Stimulated activated CD4-positive, alpha-beta T cell treated with anti-CD3 and anti-CD28 coated beads, TNF-alpha, amount 100 ng/mL, for 24 hours (primary cell): ENCODE measurements around the gene IL4I1.

Experiments
- DNase-seq, 3 experiments: peaks; one replicate each; pipeline ENCODE4 v3.0.0-alpha.2; 2020; ENCODE audit warnings: low read depth in 3 of 3

The IL4I1 gene

DNA sequence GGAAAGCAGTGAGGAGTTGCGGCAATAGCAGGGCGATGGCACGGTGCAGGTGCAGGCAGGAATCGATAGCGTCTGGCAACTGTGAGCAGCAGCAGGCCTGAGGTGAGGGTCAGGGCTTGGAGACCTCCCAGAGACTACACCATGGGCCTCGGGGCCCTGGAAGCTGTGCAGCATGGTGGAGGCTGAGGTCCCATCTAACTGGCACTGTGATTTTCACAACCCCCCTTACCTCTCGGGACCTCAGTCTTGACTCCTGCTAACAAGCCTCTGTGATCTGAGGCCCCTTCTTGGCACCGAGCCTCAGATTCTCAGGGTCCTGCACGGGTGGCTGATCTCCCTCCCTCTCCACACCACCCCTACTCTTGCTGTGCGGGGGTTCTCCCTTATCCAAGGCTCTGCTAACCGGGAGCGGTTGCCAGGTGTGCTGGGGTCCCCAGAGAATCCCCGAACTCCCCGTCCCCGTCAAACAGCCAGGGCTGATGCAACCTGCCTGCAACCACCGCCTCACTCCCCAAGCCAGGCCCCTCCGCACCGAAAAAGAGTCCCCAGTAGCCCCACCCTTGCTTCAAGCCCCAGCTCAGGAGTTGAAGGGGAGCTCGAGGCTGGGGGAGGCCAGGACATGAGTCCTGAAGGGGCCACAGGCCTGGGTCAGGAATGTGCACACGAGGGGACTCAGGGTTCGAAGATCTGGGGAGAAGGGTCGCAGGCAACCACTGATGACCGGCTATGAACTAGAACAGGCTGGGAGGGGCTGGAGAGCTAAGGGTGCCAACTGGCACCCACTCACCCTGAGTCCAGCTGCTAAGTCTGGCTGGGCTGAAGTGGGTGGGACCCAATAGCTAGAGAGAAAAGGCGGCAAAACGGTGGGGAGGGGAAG is 27.6 kb upstream of the IL4I1 start:
- DNase-seq, result no peak

DNA sequence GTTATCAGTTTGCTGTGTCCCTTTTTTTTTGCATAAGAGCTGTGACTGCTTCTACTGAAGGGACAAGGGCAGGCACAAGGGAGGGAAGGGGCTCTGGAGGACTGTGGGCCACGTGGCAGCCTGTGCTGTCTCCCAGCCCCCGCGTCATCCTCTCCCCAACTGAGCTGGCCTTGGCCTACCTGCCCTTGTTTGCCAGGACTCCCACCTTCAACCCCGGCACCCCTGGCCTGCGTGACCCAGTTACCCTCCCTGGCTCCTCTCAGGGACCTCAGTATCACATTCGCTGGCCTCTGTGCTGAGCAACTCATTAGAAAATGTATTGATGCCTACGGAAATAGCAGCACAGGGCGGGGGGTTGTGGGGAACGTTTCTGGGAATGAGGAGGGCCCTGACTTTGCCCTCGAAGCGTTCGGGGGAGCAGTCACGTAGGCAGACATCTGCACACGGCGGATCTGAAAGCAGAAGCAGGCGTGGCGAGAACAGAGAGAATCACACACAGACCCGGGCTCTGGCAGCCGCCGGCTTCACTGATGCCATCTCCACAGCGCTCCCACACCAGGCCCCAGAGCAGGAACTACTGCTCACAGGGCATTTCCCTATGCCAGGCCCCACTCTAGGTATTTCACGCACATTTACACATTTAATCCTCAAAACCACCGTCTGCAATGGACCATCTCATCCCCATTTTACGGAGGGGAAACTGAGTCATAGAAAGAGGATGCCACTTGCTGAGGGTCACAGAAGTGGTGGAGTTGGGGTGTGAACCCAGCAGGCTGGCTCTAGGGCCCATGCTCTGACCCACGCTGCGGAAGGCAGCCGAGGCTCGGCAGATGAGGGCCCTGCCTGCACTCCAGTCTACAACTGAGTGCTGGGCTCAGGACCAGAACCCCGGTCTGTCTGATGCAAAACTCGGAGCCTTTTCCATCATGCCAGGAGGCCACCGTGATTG is 26.6 kb upstream of the IL4I1 start:
- no peak for DNase-seq

DNA sequence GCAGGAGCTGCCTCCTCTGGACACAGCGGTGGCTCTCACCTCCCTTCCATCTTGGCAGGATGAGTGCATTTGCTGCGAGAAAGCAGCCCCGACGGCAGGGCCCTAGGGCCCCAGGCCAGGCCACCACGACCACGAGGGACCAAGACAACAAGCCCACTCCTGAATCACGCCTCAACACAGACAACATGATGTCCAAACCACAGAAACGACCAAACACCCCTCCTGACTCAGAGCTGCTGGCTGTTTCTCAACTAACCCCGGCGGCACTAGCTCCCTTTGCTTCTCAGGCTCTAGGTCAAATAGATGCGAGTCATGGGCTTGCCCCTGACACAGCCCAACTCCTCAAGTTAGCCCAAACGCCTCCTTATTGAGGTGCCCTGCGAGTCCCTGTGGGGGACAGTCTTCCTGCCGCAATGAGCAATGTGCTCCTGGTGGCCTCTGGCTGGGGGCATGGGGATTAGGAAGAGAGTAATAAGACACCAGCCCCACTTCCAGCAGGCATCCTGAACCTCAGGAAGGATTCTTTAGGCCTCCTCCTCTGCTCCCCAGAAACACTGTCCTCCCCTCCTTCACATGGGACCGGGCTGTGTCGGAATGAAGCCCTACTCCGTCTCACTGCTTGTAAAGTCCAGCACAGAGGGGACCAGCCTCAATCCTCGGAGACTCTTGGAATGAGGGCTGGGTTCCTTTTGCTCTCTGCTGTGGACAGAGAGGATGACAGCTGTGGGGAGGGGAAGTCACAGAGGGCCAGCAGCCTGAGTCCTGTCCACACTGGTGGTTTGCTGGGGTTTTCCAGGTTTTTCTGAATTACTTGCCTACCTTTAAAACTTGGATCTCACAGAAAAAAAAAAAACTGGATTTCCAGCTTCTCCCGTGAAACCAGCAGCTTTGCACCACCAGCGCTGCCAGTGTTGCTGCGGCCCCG is 25.4 kb upstream of the IL4I1 start:
- DNase-seq, result no peak

DNA sequence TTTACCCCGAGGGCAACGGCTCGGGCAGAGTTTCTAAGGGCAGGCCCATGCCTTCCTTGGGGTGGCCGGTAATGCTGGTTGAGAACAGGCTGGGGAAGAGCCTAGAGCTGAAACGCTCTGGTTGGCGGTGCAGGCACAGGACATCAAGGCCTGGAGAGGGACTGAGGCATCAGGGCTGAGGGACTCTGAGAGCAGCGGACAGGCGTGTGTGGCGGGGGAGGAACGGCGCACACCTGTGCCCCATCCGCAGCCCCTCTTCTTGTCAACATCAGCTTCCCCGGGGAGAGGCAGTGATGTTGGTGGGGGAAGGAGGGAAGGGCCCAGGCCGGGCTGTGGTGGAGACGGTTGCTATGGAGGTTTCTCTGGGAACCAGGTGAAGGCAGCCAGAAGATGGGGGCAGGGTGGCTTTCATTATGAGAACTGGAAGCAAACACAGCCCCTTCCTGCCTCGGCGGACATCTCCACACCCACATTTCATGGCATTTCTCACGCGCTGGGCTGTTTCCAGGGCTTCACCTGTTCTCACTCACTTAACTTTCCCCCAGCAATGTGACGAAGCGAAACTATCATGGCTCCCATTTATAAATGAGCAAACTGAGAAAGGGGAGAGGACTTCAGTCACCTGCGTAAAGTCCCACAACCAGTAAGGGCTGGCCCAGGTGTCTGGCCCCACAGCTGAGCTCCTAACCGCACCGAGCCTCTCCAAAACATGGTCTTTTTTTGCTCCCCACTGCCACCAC is 24.1 kb upstream of the IL4I1 start:
- no peak for DNase-seq

DNA sequence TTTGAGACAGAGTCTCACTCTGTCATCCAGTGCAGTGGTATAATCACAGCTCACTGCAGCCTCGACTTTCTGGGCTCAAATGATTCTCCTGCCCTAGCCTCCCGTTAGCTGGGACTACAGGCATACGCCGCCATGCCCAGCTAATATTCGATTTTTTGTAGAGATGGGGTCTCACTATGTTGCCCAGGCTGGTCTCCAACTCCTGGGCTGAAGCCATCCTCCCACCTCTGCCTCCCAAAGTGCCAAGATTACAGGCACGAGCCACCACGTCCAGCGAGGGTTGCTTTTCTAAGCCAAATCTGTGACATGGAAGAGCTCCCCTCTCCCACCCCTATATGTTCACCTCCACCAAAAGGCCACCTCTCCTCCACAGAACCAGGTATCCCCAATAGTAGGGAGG is 21.4 kb upstream of the IL4I1 start:
- no peak for DNase-seq

DNA sequence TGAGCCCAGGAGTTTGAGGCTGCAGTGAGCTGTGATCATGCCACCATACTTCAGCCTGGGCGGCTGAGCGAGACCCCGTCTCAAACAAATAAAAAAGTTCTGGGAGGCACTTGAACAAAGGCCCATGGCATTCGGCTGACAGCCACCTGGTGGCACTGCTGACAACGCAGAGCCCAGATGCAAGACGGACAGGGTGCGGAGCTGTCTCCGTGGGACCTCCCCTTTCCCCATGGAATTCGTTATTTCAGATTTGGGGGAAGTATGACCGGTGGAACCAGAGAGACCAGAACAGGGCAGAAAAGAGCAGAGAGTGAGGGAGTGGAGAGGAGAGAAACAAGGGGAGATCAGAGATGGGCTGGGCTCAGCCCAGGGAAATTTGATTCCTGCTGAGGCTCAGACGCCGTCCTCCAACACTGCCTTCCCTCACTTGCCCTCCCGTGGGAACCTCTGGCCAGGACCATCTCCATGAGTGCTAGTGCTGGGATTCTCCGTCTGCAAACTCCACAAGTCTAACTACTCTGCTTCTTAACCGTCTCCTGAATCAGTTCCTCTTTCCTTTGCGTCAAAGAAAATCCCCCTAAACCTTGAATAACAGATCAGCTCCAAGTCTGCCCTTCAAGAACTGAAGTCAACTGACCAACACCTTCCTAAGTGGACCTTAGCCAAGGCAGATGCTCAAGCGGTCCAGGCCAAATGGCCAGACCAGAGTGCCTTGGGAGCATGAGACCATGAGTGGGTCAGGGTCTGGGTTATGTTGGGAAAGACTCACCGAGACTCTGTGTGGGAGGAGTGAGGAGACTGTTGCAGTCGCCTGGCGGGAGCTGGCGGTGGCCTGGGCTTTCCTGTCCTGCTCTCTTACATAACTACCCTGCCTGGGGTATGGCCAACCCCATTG is 20.4 kb upstream of the IL4I1 start:
- no peak for DNase-seq

DNA sequence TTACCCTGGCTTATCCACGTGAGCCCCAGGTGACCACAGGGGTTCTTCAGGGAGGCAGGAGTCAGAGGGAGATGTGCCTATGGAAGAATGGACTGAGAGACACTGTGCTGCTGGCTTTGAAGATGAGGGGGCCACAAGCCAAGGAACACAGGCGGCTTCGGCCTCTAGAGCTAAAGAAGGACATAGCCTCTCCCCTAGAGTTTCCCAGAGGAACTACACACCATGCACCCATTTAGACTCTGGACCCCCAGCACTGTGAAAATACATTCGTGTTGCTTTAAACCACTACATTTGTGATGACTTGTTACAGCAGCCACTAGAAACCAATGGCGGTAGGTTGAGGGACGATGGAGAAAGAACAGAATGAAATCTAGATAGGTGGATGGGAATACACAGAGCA is 18.6 kb upstream of the IL4I1 start:
- no peak for DNase-seq

DNA sequence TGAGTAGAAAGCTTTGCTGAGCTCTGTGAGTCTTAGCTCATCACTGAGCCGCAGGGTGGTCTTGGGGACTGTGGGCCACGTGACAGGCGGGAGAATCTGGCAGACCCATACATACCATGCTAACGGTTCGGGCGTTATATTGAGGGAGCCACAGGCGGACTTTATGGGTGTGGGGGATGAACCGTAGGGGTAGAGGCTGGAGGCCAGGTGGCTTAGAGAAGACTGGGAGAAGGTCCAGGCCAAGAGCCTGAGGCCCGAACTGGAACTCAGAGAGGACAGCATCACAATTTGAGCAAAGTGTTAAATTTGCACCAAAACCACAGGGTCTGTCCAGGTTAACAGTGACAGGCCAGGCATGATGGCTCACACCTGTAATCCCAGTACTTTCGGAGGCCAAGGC is 17.0 kb upstream of the IL4I1 start:
- DNase-seq, result no peak

DNA sequence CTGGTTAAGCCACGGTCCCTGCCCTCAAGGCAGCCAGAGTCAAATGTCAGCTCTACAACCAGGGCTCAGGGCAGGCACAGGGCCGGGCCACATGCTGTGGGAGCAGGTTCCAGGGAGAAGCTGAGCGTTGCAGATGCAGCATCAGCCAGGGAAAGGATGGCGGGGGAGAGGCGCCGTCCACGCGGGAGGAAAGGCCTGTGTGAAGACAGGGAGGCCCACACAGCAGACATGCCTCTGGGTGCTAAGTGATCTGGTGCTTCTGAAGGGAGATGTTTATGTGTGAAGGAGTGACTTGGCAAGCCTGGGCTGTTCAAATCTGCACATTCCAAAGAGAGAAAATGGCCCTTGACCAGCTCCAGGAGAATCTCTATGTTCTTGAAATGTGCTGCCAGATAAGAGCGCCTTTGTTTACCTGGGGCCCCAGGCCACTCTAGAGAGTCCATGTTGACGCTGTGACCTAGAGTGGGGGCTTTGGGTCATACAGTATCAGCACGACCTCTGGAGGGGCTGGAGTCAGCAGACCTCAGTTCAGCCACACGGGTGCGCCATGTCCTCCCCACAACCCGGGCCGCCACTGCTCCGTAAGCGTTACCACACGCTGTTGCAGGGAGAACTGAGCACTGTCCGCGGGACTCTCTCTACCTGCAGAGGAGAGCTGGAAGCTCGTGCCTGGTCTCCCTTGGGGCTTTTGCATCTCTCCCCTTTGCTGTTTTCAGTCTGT is 16.4 kb upstream of the IL4I1 start:
- DNase-seq, result no peak

DNA sequence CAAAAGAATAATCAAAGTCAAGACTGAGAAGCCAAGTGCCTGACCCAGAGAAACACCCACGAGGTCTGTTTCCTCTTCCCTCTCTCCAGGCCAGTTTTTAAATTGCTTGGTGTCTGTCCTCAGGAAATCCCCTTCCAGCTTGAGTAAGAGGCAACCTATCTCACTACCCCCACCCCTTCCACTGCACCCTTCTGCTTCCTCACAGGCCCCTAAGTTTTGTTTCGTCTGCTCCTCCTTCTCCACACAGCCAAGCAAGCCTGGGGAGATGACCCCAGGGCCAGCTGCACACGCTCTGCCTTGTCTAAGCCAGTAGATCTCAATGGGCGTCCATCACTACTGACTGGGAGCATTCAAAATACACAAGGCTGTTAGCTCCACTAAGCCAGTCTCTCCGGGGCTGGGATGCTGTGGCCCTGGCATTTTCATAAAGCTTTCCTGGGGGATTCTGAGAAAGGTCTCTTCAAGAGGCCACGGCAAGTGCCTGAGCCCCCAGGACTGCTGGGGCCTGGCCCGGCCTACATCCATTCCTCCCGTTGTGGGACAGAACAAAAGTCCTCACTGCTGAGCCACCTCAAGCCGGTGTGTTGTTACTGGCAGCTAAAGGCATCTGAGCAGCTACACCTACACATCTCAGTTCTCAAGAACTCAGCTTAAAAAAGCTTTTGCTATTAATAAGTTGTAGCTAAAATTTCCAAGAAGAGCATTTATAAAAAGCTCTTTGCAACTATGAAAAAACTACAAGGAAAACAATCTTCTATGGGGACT is 14.9 kb upstream of the IL4I1 start:
- DNase-seq, result no peak

DNA sequence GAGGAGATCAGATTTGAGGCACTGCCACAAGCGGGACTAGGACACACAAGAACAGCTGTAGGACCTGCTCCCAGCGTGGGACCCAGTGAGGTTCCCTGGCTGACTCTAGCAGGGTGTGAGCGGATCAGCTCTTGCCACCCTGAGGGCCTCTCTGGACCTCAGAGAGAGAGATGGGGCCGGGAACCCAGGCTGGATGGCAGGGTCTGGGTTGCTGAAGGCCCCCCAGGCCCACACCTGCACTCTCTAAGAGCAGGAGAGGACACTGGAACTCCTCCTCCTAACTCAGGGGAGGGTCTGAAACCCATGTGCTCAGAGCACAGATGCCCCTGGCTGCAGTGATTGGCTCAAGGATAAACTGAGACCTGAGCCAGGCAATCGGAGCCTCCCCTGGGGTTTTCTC is 13.5 kb upstream of the IL4I1 start:
- DNase-seq, result no peak

DNA sequence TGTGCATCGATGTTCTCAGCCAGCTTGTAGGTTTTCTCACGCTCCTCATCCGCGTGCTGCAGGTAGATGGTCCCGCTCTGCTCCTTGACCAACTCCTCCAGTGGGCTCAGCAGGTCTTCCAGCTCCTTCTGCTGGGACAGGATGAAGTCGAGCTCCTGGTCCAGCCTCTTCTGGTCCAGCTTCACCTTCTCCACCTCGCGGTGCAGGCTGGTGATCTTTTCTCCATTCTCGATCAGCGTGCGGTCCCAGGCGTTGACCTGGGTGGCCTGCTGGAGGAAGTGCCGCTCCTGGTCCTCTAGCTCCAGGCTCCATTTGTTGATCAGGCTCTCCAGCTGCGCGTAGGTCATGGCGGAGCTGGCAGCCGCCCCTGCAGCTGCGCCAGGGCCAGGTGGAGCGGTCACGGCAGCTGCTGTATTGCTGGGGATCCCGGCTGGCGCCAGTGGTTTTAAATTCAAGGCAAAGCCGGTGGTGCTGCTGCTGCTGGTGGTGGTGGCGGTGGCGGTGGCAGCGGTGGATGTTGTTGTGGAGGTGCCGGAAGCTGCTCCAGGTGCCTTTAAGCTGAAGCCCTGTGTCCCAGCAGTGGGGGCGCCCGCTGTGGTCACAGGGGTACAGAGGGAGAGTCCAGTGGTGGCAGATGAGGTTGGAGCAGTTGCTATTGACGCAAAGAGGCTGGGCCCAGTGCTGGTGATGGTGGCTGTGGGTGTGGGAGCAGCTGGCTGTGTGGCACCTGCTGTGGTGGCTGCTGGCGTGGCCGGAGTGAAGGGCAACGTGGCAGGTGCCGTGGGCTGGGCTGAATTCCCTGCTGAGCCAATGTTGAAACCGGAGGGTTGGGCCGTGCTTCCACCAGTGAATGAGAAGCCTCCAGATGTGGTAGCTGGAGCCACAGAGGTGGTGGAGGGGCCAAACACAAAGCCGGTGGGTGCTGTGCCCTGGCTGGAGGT is 12.1 kb upstream of the IL4I1 start:
- no peak for DNase-seq

DNA sequence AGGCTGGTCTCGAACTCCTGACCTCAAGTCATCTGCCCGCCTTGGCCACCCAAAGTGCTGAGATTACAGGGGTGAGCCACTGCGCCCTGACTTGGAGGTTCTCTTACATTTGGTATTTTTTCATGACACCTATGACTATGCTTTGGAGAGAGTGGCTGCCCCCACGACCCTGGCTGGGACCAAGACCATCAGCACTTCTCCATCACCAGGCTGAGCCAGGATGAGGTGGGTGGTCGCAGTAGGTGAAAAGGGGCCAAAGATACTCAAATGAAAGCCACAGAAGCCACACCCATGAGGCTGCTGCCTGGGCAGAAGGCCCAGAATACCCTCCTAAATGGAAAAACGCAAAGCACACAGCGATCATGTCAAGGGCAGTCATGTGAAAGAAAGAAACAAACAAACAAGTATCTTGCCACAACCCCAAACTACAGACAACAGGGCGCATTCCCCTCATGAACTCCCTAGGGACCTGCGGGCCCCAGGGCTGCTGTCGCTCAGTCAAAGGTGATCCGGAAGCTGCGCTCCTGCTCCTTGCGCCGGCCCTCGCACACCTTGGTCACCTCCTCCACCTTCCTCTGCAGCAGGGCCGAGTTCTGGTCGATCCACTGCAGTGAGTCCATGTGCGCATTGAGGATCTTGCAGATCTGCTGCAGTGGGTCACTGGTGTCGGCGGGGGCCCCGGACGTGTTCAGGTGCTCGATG is 11.2 kb upstream of the IL4I1 start:
- no peak for DNase-seq

DNA sequence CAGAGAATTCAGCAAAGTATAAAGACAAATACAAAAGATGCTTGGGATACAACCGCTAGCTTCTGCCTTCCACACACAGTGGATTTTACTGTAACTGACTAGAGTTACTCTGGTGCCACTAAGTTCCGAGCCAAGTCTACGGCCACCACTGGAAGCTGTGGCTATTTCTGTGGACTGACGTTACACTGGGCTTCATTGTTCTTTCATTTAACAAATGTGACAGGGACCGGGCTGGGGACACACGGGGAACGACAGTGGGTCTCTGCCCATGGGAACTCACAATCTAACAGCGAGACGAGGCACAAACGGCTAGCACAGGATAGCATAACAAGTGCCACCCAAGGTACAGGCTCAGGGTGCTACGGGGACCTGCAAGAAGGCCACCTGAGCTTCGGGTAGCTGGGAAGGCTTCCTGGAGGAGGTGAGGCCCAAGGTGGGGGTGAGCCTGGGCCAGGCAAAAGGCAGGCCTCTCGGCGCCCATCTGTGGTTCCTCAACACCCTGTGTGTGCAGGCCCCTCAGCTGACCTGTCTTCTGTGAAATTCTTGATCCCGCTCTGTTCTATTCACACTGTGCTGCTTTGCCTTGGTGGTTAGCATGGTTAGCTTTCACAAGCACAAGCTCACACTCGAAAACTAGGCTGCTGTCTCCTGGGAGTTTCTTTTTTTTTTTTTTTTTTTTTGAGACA is 10.3 kb upstream of the IL4I1 start:
- DNase-seq, result no peak

DNA sequence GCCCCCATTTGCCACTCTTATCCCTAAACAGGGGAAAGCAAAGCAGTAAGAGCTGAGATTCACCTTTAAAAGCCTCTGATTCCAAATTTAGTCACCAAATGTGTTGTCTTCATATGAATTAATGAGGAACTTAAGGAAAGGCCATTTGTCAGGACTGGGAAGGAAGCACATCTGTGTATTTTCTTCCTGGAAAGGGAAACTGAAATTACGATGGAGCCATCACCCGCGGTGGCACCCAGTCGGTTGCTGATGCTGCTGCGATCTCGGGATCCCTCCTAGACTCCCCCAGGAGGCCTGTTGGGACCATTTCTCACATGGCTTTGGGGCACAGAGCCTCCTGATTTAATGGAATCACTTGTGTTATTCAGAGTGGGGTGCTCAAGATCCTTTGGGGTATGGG is 7.4 kb upstream of the IL4I1 start:
- DNase-seq, result no peak
